ENCODE results near the gene SERPINH1. TPM values are rescaled to one million over a fixed set of nuclear protein-coding genes. Genes with fewer than 3 reads are reported as not detected.

Gene SERPINH1
- total and polyA plus RNA-seq, 4 donors, result 112 to 585 (median 287) TPM

- WGBS, 2 donors, result 77 to 85% methylated on average over 1 of the region's 1 CpG
- Histone ChIP-seq H3K9ac (ENCODE audit: insufficient read depth in 1 of 2, low read length in 2 of 2) (no peak overlapping the region), H3K36me3 (ENCODE audit: control insufficient read depth in 4 of 4, insufficient read depth in 4 of 4, low read length in 4 of 4) (peaks cover 0 to 10% (median 0%) of the 10 kb centered on the region in 4 donors), H3K9me3 (ENCODE audit: control insufficient read depth in 4 of 4, insufficient read depth in 3 of 4, low read length in 3 of 4) (no peaks in the 10 kb centered on the region), H3K27ac (ENCODE audit: low read depth in 1 of 2, low read length in 1 of 2) (peak overlapping the region in 1 of 2 donors; percentile 55), H3K4me3 (no peak overlapping the region), H3K4me1 (ENCODE audit: control insufficient read depth in 5 of 5, insufficient read depth in 5 of 5, low read length in 5 of 5) (peaks cover 12 to 70% (median 40%) of the 10 kb centered on the region in 5 donors), H3K27me3 (ENCODE audit: control insufficient read depth in 3 of 3, insufficient read depth in 3 of 3, low read length in 2 of 3) (no peaks in the 10 kb centered on the region)
- TF ChIP-seq CTCF (IDR thresholded peaks at IDR 0.05; ENCODE audit: control extremely low read depth, extremely low read depth), result no peak
- DNase-seq (no peak), ATAC-seq (ENCODE audit: insufficient read depth, low FRiP score) (no peak)
Measured at GRCh38 chr11:75560644-75561043, 1.4 kb upstream of the SERPINH1 start.

- Histone ChIP-seq H3K27ac (ENCODE audit: low read depth in 1 of 2, low read length in 1 of 2) (peak overlapping the region; percentile 88 to 90), H3K27me3 (ENCODE audit: control insufficient read depth in 3 of 3, insufficient read depth in 3 of 3, low read length in 2 of 3) (no peaks in the 10 kb centered on the region), H3K4me1 (ENCODE audit: control insufficient read depth in 5 of 5, insufficient read depth in 5 of 5, low read length in 5 of 5) (peaks cover 12 to 68% (median 45%) of the 10 kb centered on the region in 5 donors), H3K36me3 (ENCODE audit: control insufficient read depth in 4 of 4, insufficient read depth in 4 of 4, low read length in 4 of 4) (peaks cover 0 to 17% (median 3%) of the 10 kb centered on the region in 4 donors), H3K9me3 (ENCODE audit: control insufficient read depth in 4 of 4, insufficient read depth in 3 of 4, low read length in 3 of 4) (no peaks in the 10 kb centered on the region), H3K9ac (ENCODE audit: insufficient read depth in 1 of 2, low read length in 2 of 2) (peak overlapping the region; percentile 28 to 82), H3K4me3 (peak overlapping the region; percentile 17)
- 18% methylated on average over 17 to 21 of the region's 21 CpGs for WGBS, 2 donors
- no peak for TF ChIP-seq CTCF (IDR thresholded peaks at IDR 0.05; ENCODE audit: control extremely low read depth, extremely low read depth)
- ATAC-seq (ENCODE audit: insufficient read depth, low FRiP score) (no peak), DNase-seq (no peak)
Measured at GRCh38 chr11:75561426-75562047, 516 bp upstream of the SERPINH1 start.

- DNase-seq, result peak; percentile 60 to 78 (median 60)
- no peak for ATAC-seq (ENCODE audit: insufficient read depth, low FRiP score)
- no peak for TF ChIP-seq CTCF (IDR thresholded peaks at IDR 0.05; ENCODE audit: control extremely low read depth, extremely low read depth)
- H3K4me1 ChIP-seq (ENCODE audit: control insufficient read depth in 5 of 5, insufficient read depth in 5 of 5, low read length in 5 of 5), result peaks cover 12 to 57% (median 34%) of the 10 kb centered on the region in 5 donors
- H3K36me3 ChIP-seq (ENCODE audit: control insufficient read depth in 4 of 4, insufficient read depth in 4 of 4, low read length in 4 of 4), result peaks cover 5 to 20% (median 14%) of the 10 kb centered on the region in 4 donors
- H3K4me3 ChIP-seq, result peak overlapping the region; percentile 76
- no peaks in the 10 kb centered on the region for H3K9me3 ChIP-seq (ENCODE audit: control insufficient read depth in 4 of 4, insufficient read depth in 3 of 4, low read length in 3 of 4)
- peak overlapping the region; percentile 67 to 87 for H3K9ac ChIP-seq (ENCODE audit: insufficient read depth in 1 of 2, low read length in 2 of 2)
- H3K27ac ChIP-seq (ENCODE audit: low read depth in 1 of 2, low read length in 1 of 2), result peak overlapping the region; percentile 88 to 98
- no peaks in the 10 kb centered on the region for H3K27me3 ChIP-seq (ENCODE audit: control insufficient read depth in 3 of 3, insufficient read depth in 3 of 3, low read length in 2 of 3)
- WGBS, 2 donors, result 9 to 14% methylated on average over 16 of the region's 16 CpGs
Measured at GRCh38 chr11:75562836-75563484, 907 bp downstream of the SERPINH1 start.

All from lung (tissue), 12 donors.